ENCODE results near the gene MINDY4.
"Not testable (repeated sequence)": the region's sequence is repeated elsewhere in the genome, so short reads cannot be mapped to it uniquely, and the experiment has no call there.

Gene MINDY4

DNA sequence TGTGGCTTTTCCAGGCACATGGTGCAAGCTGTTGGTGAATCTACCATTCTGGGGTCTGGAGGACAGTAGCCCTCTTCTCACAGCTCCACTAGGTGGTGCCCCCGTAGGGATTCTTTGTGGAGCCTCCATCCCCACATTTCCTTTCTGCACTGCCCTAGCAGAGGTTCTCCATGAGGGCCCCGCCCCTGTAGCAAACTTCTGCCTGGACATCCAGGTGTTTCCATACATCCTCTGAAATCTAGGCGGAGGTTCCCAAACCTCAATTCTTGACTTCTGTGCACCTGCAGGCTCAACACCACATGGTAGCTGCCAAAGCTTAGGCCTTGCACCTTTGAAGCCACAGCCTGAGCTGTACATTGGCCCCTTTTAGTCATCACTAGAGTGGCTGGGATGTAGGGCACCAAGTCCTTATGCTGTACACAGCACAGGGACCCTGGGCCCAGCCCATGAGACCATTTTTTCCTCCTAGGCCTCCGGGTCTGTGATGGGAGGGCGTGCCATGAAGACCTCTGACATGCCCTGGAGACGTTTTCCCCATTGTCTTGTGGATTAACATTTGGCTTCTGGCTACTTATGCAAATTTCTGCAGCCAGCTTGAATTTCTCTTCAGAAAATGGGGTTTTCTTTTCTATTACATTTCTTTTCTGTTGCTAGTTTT, 62.9 kb downstream of the MINDY4 start:
- H3K4me1 ChIP-seq (ENCODE audit: control extremely low read depth in 1 of 4, control insufficient read depth in 4 of 4, insufficient read depth in 4 of 4, low read length in 3 of 4); CTCF ChIA-PET; H3K27me3 ChIP-seq (replicated peaks in 2 of 5; ENCODE audit: control insufficient read depth in 4 of 5, insufficient read depth in 5 of 5, low read length in 4 of 5); H3K27ac ChIP-seq (ENCODE audit: insufficient read depth in 1 of 2, low read depth in 1 of 2, low read length in 2 of 2, poor library complexity in 1 of 2, severe bottlenecking in 2 of 2); POLR2A ChIA-PET; H3K36me3 ChIP-seq (ENCODE audit: control insufficient read depth in 4 of 4, insufficient read depth in 4 of 4, low read length in 3 of 4); H3K4me3 ChIP-seq (ENCODE audit: control insufficient read depth in 1 of 7, extremely low read depth in 1 of 7, insufficient read depth in 4 of 7, low read depth in 2 of 7, low read length in 6 of 7); DNase-seq: not testable (repeated sequence)
- peaks cover 0 to 29% (median 11%) of the 10 kb centered on the region in 5 experiments for H3K9me3 ChIP-seq (ENCODE audit: control extremely low read depth in 1 of 5, control insufficient read depth in 4 of 5, insufficient read depth in 2 of 5, low read depth in 1 of 5, low read length in 4 of 5)
- WGBS (ENCODE audit: insufficient coverage): 98% methylated on average over 4 of the region's 6 CpGs

GRCh38 chr7:30835396-30835915, 64.2 kb downstream of the MINDY4 start:
- Histone ChIP-seq H3K4me3 (ENCODE audit: control insufficient read depth in 1 of 7, extremely low read depth in 1 of 7, insufficient read depth in 4 of 7, low read depth in 2 of 7, low read length in 6 of 7) (no peak overlapping the region), H3K36me3 (ENCODE audit: control insufficient read depth in 4 of 4, insufficient read depth in 4 of 4, low read length in 3 of 4) (no peaks in the 10 kb centered on the region), H3K27me3 (replicated peaks in 2 of 5; ENCODE audit: control insufficient read depth in 4 of 5, insufficient read depth in 5 of 5, low read length in 4 of 5) (no peaks in the 10 kb centered on the region), H3K27ac (ENCODE audit: insufficient read depth in 1 of 2, low read depth in 1 of 2, low read length in 2 of 2, poor library complexity in 1 of 2, severe bottlenecking in 2 of 2) (no peak overlapping the region), H3K9me3 (ENCODE audit: control extremely low read depth in 1 of 5, control insufficient read depth in 4 of 5, insufficient read depth in 2 of 5, low read depth in 1 of 5, low read length in 4 of 5) (peaks cover 0 to 25% (median 11%) of the 10 kb centered on the region in 5 experiments), H3K4me1 (ENCODE audit: control extremely low read depth in 1 of 4, control insufficient read depth in 4 of 4, insufficient read depth in 4 of 4, low read length in 3 of 4) (no peaks in the 10 kb centered on the region)
- POLR2A ChIA-PET: no interaction called here
- CTCF ChIA-PET: no interaction called here
- DNase-seq: no peak
- 95% methylated on average over 5 of the region's 6 CpGs for WGBS (ENCODE audit: insufficient coverage)

DNA sequence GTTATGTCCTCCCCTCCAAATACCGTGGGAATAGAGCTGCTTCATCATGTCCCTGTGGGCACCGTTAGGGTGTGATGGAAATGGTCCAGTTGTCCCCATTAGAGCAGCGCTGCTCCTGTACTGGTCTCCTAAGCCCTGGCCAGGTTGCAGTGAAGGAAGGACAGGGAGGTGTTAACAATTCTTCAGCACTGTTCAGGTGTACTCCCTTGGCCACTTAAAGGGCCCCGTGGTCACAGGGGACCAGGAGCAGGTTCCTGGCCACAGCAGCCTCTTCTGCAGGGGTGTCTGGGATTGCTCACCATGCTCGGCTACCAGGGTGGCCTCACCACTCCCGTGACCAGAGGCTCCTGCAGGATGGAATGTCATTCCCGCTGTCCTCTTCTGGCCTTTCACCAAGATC, 65.8 kb downstream of the MINDY4 start:
- WGBS (ENCODE audit: insufficient coverage): 95% methylated on average over 7 of the region's 7 CpGs
- Histone ChIP-seq H3K9me3 (ENCODE audit: control extremely low read depth in 1 of 5, control insufficient read depth in 4 of 5, insufficient read depth in 2 of 5, low read depth in 1 of 5, low read length in 4 of 5) (peaks cover 0 to 12% (median 10%) of the 10 kb centered on the region in 5 experiments), H3K27ac (ENCODE audit: insufficient read depth in 1 of 2, low read depth in 1 of 2, low read length in 2 of 2, poor library complexity in 1 of 2, severe bottlenecking in 2 of 2) (no peak overlapping the region), H3K27me3 (replicated peaks in 2 of 5; ENCODE audit: control insufficient read depth in 4 of 5, insufficient read depth in 5 of 5, low read length in 4 of 5) (no peaks in the 10 kb centered on the region), H3K4me3 (ENCODE audit: control insufficient read depth in 1 of 7, extremely low read depth in 1 of 7, insufficient read depth in 4 of 7, low read depth in 2 of 7, low read length in 6 of 7) (no peak overlapping the region), H3K4me1 (ENCODE audit: control extremely low read depth in 1 of 4, control insufficient read depth in 4 of 4, insufficient read depth in 4 of 4, low read length in 3 of 4) (no peaks in the 10 kb centered on the region), H3K36me3 (ENCODE audit: control insufficient read depth in 4 of 4, insufficient read depth in 4 of 4, low read length in 3 of 4) (no peaks in the 10 kb centered on the region)
- ChIA-PET CTCF (no interaction called here), POLR2A (no interaction called here)
- no peak for DNase-seq

- ChIA-PET CTCF (no interaction called here), POLR2A (no interaction called here)
- 98% methylated on average over 4 of the region's 4 CpGs for WGBS (ENCODE audit: insufficient coverage)
These were observed 66.4 kb downstream of the MINDY4 start for GRCh38 chr7:30837581-30837980.

DNA sequence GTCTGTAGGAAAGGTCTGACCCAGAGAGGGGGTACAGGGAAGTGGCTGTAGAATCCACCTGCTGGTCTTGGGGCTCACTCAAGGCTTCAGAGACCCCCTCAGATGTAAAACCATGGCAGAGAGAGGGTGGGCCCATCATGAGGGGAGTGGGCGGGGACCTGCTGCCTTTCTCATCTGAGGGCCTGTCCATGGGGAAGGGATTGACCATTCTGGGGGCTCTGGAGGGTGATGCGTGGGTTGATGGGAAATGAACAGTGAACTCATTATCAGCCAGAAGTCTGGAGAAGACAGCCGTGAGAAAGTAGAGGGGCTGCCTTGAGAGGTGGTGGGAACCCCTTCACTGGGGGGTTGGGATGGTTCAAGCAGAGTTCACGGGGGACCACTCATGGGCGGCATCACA, 66.8 kb downstream of the MINDY4 start:
- DNase-seq: no peak
- Histone ChIP-seq H3K9me3 (ENCODE audit: control extremely low read depth in 1 of 5, control insufficient read depth in 4 of 5, insufficient read depth in 2 of 5, low read depth in 1 of 5, low read length in 4 of 5) (peaks cover 0 to 12% (median 6%) of the 10 kb centered on the region in 5 experiments), H3K27me3 (replicated peaks in 2 of 5; ENCODE audit: control insufficient read depth in 4 of 5, insufficient read depth in 5 of 5, low read length in 4 of 5) (no peaks in the 10 kb centered on the region), H3K36me3 (ENCODE audit: control insufficient read depth in 4 of 4, insufficient read depth in 4 of 4, low read length in 3 of 4) (no peaks in the 10 kb centered on the region), H3K4me1 (ENCODE audit: control extremely low read depth in 1 of 4, control insufficient read depth in 4 of 4, insufficient read depth in 4 of 4, low read length in 3 of 4) (no peaks in the 10 kb centered on the region), H3K27ac (ENCODE audit: insufficient read depth in 1 of 2, low read depth in 1 of 2, low read length in 2 of 2, poor library complexity in 1 of 2, severe bottlenecking in 2 of 2) (no peak overlapping the region), H3K4me3 (ENCODE audit: control insufficient read depth in 1 of 7, extremely low read depth in 1 of 7, insufficient read depth in 4 of 7, low read depth in 2 of 7, low read length in 6 of 7) (no peak overlapping the region)
- POLR2A ChIA-PET: no interaction called here
- 96% methylated on average over 4 of the region's 5 CpGs for WGBS (ENCODE audit: insufficient coverage)
- CTCF ChIA-PET: no interaction called here

More at GRCh38 chr7:30837581-30837980, 66.4 kb downstream of the MINDY4 start:
- Histone ChIP-seq H3K27me3 (replicated peaks in 2 of 5; ENCODE audit: control insufficient read depth in 4 of 5, insufficient read depth in 5 of 5, low read length in 4 of 5) (no peaks in the 10 kb centered on the region), H3K4me1 (ENCODE audit: control extremely low read depth in 1 of 4, control insufficient read depth in 4 of 4, insufficient read depth in 4 of 4, low read length in 3 of 4) (no peaks in the 10 kb centered on the region), H3K4me3 (ENCODE audit: control insufficient read depth in 1 of 7, extremely low read depth in 1 of 7, insufficient read depth in 4 of 7, low read depth in 2 of 7, low read length in 6 of 7) (no peak overlapping the region), H3K36me3 (ENCODE audit: control insufficient read depth in 4 of 4, insufficient read depth in 4 of 4, low read length in 3 of 4) (no peaks in the 10 kb centered on the region), H3K27ac (ENCODE audit: insufficient read depth in 1 of 2, low read depth in 1 of 2, low read length in 2 of 2, poor library complexity in 1 of 2, severe bottlenecking in 2 of 2) (no peak overlapping the region), H3K9me3 (ENCODE audit: control extremely low read depth in 1 of 5, control insufficient read depth in 4 of 5, insufficient read depth in 2 of 5, low read depth in 1 of 5, low read length in 4 of 5) (peaks cover 0 to 12% (median 6%) of the 10 kb centered on the region in 5 experiments)
- DNase-seq: no peak

DNA sequence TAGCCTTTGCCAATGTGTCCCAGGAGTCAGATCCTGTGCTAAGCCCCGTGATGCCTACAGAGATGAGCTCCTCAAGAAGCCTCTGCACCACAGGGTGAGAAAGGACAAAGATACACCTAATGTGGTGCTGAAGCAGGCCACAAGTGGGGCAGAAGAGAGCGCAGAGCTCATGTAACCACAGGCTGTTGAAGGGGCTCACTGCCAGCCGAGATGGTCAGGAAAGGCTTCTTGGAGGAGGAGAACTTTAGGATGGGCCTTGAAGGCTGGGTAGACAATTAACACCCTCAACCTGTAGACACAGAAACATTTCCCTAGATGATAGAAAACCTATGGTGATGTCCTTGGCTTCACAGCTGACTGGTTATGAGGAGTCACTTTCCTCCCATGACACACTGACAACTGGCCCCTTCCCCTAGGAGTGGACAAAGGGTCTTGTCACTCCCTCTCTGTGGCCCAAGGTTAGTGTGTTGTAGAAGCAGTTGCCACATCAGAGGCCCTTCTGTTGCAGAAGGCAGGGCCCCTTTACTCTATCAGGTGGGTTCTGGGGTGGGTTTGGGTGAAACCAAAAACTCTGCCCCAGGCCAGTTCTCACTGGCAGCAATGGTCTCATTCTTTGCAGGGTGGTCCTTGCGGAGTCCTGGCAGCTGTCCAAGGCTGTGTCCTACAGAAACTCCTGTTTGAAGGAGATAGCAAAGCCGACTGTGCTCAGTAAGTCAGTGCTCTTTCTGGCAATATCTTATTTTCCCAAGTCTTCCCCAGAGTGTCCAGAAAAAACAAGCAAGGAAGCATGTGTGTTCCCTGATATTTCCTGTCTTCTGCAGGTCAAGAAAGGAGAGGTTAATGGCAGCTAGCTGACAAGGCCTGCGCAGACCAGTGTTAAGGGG, 69.2 kb downstream of the MINDY4 start:
- Histone ChIP-seq H3K9me3 (ENCODE audit: control extremely low read depth in 1 of 5, control insufficient read depth in 4 of 5, insufficient read depth in 2 of 5, low read depth in 1 of 5, low read length in 4 of 5) (no peaks in the 10 kb centered on the region), H3K27ac (ENCODE audit: insufficient read depth in 1 of 2, low read depth in 1 of 2, low read length in 2 of 2, poor library complexity in 1 of 2, severe bottlenecking in 2 of 2) (no peak overlapping the region), H3K4me1 (ENCODE audit: control extremely low read depth in 1 of 4, control insufficient read depth in 4 of 4, insufficient read depth in 4 of 4, low read length in 3 of 4) (no peaks in the 10 kb centered on the region), H3K27me3 (replicated peaks in 2 of 5; ENCODE audit: control insufficient read depth in 4 of 5, insufficient read depth in 5 of 5, low read length in 4 of 5) (no peaks in the 10 kb centered on the region), H3K4me3 (ENCODE audit: control insufficient read depth in 1 of 7, extremely low read depth in 1 of 7, insufficient read depth in 4 of 7, low read depth in 2 of 7, low read length in 6 of 7) (no peak overlapping the region), H3K36me3 (ENCODE audit: control insufficient read depth in 4 of 4, insufficient read depth in 4 of 4, low read length in 3 of 4) (no peaks in the 10 kb centered on the region)
- WGBS (ENCODE audit: insufficient coverage): 100% methylated on average over 3 of the region's 6 CpGs
- ChIA-PET CTCF (interaction anchor here (1.3 kb wide), 1 partner anchor 10 kb away, joined by 3 read pairs; no protein-coding TSS in a partner anchor), POLR2A (no interaction called here)
- no peak for DNase-seq

All from common myeloid progenitor, CD34-positive (primary cell).